NCI-H1105 (cell line): ENCODE results near the gene PXT1.
"Not testable (repeated sequence)": the region's sequence is repeated elsewhere in the genome, so short reads cannot be mapped to it uniquely, and the experiment has no call there.

Experiments
- DNase-seq: peaks from one replicate; lab custom pipeline; 2025; lab: John Stamatoyannopoulos, UW

PXT1 gene

DNA sequence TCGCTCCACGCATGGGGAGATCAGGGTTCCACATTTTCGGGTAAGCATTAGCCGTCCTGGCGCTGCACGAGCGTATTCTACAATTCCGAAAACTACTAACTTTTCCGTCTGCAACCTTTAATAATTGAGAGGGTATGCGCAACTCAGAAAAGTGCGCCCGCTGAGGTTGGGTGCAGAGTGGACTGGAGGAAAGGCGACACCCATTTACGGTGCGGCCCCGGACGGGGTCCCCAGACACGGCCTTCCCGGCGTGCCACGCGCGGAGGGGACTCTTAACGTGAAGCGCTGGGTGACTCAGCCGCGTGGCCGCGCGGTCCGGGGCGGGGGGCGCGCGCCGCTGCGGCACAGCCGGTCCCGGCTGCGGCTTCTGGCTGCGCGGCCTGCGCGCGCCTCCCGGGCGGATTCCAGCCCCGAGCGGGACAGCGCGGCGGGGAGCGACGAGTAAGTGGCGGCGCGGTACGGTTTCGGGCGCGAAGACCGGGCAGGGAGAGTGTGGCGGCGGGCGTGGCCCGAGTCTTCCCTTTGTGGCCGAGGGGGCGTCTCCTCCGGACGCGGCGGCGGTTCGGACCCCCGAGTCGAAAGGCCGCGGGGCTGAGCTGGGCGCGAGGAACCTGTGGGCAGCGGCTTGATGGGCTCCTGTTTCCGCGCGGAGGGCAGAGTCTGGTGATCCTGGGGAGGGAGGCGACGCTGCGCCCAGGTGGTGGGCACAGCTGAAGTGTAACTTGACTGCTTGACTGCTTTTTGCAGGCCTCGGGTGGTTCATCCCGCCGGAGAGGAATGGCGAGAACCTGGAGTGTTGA, at the start of gene PXT1, which contains the start of gene KCTD20:
PXT1 (minus strand) TSS at position 184 of the 800 bp plus-strand sequence. CDS start 16,772 bp downstream, outside the sequence.
KCTD20 (plus strand) TSS at position 330 of the 800 bp plus-strand sequence. CDS start 27,098 bp downstream, outside the sequence.
- DNase-seq = peak; percentile 80

GRCh38 chr6:36492092-36492491, 49.4 kb upstream of the PXT1 start:
- peak; percentile 45 for DNase-seq

DNA sequence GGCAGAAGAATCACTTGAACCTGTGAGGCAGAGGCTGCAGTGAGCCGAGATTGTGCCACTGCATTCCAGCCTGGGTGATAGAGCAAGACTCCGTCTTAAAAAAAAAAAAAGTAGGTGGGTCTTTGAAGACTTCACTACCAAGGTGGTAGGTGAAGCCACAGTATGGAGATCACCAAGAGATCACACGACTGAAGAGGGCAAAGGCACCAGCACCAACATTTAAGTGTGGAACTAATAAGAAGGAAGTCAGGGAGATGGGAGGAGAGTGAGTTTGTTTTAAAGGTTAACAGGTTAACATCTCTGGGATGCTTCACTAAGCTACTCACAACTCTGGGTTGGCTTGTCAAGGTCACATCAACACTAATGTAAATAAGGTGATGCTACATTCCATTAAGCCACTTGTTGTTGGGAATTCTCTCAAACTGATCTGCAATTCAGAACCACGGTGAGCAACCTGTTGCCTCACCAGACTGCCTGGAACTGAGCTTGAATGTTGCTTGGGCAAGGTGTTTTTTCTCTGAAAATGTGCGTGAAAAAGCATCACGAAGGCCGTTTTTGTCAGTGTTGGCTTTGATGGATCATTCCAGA, 48.8 kb upstream of the PXT1 start:
- no peak for DNase-seq

GRCh38 chr6:36489426-36489825, 46.8 kb upstream of the PXT1 start:
- no peak for DNase-seq

DNA sequence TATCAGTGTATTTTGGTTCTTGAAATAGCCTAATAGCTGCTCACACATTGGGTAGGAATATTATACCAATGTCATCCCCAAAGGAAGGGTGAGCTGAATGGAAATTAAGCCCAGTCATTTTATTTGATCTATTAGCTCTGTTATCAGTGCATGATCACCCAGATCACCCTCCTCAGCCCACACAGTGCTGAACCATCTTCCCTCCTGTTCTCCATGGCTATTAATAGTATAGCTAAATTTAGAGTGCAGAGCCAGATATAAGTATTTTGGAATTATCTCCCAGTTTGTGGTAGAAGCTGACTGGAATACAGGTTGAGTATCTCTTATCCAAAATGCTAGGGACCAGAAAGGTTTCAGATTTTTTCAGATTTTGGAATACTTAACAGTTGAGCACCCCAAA, 45.6 kb upstream of the PXT1 start:
- no peak for DNase-seq

DNA sequence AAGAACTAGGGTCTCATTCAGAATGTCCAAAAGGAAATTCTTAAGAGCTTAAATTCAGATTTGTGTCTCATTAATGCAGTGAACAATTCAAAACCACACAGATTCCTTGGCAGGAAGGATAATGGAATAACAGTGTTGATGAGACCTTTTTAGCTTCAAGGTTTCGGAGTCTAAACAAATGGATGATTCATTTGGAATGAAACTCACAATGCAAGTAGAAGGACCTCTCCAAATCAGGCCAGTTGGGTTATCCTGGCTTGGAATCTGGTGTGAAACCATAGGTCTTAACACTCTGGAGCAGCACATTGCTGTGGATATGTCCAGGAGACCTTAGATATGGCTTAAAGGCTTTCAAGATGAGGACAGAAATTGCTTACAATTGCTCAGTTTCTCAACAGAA, 45.0 kb upstream of the PXT1 start:
- no peak for DNase-seq

GRCh38 chr6:36484736-36485135, 42.1 kb upstream of the PXT1 start:
- no peak for DNase-seq

DNA sequence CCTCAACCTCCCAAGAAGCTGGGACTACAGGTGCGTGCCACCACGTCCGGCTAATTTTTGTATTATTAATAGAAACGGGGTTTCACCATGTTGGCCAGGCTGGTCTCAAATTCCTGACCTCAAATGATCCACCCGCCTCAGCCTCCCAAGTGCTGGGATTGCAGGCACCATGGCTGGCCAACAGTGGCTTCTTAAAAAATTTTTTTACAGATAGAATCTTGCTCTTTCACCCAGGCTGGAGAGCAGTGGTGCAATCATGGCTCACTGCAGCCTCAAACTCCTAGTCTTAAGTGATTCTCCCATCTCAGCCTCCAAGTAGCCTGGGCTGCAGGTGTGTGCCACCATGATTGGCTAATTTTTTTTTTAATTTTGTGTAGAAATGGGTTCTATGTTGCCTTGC, 40.7 kb upstream of the PXT1 start:
- DNase-seq = not testable (repeated sequence)

- no peak for DNase-seq
These were observed 36.6 kb upstream of the PXT1 start for GRCh38 chr6:36479256-36479655.

DNA sequence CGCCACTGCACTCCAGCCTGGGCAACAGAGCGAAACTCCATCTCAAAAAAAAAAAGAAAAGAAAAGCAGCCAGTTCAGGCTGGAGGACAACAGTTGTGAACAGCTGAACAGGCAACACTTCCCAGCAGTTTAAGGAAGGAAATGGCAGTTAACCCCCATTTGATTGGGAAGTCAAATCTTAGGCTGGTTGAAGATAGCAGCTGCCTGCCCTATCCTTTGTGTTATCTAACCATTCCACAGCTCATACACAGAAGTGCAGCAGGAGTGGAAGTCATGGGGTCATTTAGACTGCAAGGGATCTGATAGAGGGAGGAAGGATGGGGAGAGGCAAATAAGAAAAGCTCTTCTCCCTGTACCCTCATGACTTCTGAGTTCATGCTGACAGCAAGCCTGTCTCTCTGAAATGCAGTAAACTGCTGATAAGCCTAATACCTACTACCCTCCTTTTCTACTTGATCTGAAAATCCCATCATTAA, 35.4 kb upstream of the PXT1 start:
- no peak for DNase-seq

- no peak for DNase-seq
These were observed 27.3 kb upstream of the PXT1 start for GRCh38 chr6:36469946-36470345.

DNA sequence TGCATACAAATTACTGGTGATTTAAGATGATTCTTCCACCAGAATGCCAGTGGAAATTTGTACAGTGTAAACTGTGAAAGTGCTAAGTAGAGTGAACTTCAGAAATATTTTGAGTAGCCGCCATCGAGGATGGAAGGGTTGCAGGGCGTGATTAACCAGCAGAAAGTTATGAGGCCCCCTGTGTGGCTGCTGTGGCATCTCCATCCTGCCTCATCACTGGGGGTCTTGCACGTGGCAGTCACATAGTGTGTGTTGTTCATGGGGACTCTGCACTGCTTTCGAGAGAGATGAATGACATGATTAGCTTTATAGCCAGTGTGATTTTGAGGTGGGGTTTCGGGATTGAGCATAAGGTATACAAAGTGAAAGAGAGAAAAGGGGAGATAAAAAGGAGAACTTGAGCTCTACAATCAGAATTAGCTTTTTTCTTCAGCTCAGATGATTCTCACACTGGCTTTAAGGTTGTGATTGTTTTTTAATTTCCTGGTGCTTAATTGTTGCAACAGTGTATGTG, 26.6 kb upstream of the PXT1 start:
- DNase-seq = no peak

DNA sequence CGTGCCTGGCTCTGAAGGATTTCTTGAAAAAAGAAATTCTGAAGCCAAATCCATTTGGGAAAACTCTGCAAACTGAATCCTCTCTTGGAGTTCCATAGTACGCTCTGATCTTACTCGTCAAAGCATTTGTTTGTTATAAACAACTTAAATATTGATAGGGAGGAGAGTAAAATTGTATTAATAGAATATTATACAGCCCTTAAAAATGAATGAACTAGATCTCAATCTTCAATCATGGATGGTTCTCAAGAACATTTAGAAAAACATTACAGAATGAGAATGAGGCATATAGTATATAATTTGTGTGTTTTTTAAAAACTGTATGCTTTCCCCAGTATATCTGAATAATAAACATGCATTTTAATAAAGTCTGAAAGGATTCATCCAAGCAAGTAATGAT, 25.0 kb upstream of the PXT1 start:
- DNase-seq = no peak

DNA sequence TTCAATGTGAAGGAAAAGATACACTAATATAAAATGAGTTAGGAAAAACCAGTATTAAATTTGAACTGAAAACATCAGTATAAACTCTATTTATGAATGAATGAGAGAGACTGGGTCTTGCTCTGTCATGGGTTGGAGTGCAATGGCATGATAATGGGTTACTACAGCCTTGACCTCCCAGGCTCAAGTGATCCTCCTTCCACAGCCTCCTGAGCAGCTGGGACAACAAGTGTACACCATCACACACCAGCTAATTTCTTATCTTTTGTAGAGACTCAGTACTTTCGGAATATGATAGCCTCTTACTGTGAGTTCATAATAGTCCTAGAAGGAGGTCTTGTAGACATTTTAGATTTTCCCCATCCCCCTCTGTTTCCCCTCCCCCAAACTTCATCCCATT, 21.6 kb upstream of the PXT1 start:
- no peak for DNase-seq

DNA sequence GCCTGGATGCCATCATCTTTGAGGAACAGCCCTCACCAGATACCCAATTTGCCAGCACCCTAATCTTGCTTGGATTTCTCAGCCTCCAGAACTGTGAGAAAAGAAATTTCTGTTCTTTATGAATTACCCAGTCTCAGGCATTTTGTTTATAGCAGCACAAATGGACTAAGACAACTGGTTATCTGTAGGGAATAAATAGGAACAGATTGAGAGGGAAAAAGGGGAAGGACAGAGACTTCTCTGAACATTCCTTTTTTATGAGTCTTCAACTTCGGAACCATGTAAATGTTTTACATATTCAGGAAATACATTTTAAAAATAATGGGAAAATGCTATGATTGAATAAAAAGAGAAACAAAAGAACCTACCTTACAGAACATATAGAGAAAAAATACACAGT, 21.0 kb upstream of the PXT1 start:
- no peak for DNase-seq

GRCh38 chr6:36461646-36462045, 19.0 kb upstream of the PXT1 start:
- no peak for DNase-seq

DNA sequence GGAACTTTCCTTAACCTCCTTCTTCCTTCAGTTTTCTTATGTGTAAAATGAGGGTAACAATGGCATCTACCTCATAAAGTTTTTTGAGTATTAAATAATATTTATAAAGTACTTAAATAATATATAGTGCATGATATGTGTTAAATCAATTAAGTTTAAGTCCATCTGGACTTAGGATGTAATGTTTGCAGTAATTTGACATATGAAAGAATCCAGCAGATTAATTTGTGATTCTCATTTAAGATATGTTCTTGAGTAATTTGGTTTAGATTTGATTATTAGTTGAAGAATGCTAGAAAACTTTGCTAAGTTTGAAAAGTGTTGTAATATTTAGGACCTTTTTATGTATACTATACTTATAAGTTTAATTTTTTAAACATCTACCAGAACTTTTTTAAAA, 18.3 kb upstream of the PXT1 start:
- DNase-seq = no peak

- DNase-seq = no peak
These were observed 16.8 kb upstream of the PXT1 start for GRCh38 chr6:36459501-36459900.

- no peak for DNase-seq
These were observed 12.9 kb upstream of the PXT1 start for GRCh38 chr6:36455486-36456027.

GRCh38 chr6:36452897-36453296, 10.2 kb upstream of the PXT1 start:
- DNase-seq = not testable (repeated sequence)

GRCh38 chr6:36449173-36449572, 6.5 kb upstream of the PXT1 start:
- DNase-seq = not testable (repeated sequence)

GRCh38 chr6:36445621-36446020, 3.0 kb upstream of the PXT1 start:
- no peak for DNase-seq

DNA sequence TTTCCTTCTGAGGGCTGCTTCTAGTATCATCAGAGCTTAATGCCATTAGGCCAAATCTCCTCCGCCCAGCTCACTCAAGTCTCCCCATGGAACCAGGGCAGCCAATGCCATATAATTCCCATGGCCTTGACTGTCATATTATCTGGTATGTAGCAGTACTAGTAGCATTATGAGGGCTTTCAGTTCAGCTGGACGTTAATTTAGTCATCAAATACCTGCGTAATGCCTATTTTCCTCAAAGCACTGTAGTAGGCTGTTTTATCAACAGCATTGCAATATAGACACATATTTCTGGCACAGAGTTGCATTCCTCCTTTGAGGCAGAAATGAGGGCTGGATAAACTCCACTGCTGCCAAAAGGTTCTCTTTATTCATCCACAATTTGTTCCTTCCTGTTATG, 1.8 kb upstream of the PXT1 start:
- DNase-seq = no peak
